GM21360 (cell line): ENCODE results near the gene PRR5L.

Source experiments
- ATAC-seq: cut with Tn5 transposase; IDR thresholded peaks from one replicate; pipeline ENCODE4 v1.9.1; 2021; ENCODE audit warnings: mild to moderate bottlenecking, moderate library complexity; ENCODE audit not compliant: unreplicated experiment

The PRR5L gene

DNA sequence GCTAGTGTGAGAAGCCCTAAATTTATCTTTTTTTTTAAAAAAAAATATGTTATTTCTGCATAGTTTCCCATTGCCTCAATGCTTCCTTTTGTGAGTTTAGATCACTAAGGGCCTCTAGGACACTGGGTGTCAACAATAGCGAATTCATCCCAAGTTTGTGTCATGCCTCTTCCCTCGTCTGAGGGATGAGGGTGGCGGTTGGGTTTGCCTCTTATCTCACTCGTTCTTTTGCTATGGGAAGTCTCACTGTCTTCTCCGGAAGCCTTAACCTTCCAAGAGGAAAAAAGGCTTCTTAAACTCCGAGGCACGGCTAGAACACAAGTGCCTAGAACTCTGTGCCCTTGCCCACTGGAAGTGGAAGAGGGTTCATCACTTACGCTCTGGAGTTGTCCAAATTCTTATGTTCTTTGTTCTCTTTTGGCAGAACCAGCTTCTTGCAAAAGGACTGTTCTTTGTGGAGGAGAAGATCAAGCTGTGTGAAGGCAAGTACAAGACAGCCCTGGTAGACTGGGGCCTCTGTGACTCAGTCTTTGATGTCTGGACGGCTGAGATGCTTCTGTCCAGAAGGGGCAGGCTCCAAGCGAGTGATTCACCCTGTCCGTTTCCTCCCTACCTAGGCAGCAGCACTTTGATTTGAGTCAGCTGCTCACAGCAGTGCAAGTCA lies 135.5 kb downstream of the PRR5L start:
- no peak for ATAC-seq

GRCh38 chr11:36432093-36432469 lies 136.0 kb downstream of the PRR5L start:
- ATAC-seq, result no peak

DNA sequence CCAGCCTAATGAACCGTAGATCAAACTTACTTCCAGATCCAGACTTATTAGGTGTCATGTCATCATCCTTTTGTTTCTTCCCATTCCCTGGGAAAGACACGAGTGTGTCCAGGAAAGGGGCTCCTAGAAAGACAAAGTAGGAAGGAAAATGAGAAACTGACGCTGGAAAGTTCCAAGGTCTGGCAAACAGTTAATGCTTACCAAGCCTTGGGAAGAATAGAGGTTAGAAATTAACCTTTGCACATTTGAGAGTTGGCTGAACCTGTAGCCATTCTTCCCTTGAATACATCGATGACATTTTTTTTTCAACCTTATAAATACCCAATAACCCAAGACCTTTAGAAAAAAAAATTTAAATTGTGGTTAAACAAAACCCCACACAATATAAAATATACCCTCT lies 136.7 kb downstream of the PRR5L start:
- ATAC-seq, result no peak

- ATAC-seq, result no peak
Observed at GRCh38 chr11:36436064-36436463, 140.0 kb downstream of the PRR5L start.

DNA sequence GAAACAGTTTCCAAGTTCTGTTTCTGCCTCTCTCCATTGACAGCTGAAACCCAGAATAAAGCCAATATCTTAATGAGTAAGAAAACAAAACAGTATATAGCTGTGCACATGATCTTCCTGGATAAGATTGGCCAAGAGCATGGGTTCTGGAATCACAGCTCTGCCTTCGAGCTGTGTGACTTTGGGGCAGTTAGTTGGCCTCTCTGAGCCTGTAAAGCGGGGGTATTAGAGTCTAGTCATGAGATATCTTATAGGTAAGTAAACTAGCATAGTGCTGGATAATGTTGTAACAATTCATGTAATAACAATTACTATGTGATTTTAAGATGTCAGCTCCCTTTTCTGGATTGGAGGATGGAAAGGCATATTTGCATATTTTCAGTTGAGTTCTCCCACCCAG lies 140.5 kb downstream of the PRR5L start:
- no peak for ATAC-seq

DNA sequence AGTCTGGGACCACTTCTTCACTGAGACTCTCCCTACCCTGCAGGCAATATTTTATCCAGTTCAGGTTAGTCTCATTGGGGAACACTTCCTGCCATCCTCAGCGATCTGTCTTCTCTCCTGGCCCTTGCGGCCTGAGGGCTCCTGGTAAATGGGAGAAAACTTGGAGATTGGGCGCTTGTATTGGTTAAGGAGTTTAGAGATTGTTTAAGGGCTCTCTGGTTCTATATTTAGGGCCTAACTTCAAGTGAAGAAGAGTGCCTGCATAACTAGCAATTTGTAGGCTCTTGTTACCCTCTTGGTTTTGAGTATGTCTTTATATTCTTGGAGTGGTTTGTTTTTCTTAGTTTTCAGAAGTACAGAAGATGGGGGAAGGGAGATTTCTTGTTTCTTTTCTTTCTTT lies 141.3 kb downstream of the PRR5L start:
- no peak for ATAC-seq

GRCh38 chr11:36438126-36438525 lies 142.0 kb downstream of the PRR5L start:
- no peak for ATAC-seq

GRCh38 chr11:36441610-36442208 lies 145.6 kb downstream of the PRR5L start:
- ATAC-seq, result peak; percentile 97

DNA sequence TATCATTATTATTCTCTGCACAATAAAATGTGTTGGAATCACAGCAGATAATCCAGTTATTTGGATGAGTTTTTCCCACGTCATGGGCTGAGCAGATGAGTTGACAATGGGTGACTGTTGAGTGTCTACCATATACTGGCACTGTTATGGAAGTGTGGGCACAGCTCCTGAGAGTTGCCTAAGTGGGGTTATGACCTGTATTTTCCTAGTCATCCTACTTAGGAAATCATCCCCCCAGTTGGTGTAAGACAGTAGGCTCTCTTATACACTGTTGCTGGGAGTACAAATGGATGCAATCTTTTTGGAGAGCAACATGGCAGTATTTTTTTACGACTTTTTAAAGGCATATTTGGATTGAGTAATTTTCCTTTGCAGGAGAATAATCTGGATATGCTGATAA lies 147.6 kb downstream of the PRR5L start:
- no peak for ATAC-seq

GRCh38 chr11:36446135-36446534 lies 150.0 kb downstream of the PRR5L start:
- no peak for ATAC-seq

DNA sequence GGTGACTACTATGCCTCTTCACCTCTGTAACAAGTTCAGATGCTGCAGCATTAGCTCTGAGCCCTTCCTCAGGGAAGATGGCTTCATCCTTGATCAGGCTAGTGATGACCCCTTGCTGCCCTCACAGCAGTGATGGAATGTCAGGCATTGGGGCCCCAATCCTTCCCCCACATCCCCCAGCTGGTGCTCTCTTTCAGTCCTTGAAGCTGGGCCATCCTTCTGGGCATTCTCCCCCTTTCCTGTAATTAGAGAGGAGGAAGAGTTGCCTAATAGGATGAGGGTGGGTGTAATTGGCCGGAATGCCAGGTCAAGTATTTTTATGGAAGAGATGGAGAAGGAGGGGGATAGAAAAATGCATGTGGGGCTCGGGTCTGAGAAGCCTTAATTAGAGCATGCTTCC lies 151.4 kb downstream of the PRR5L start:
- no peak for ATAC-seq

- ATAC-seq, result no peak
Observed at GRCh38 chr11:36447947-36448346, 151.9 kb downstream of the PRR5L start.

DNA sequence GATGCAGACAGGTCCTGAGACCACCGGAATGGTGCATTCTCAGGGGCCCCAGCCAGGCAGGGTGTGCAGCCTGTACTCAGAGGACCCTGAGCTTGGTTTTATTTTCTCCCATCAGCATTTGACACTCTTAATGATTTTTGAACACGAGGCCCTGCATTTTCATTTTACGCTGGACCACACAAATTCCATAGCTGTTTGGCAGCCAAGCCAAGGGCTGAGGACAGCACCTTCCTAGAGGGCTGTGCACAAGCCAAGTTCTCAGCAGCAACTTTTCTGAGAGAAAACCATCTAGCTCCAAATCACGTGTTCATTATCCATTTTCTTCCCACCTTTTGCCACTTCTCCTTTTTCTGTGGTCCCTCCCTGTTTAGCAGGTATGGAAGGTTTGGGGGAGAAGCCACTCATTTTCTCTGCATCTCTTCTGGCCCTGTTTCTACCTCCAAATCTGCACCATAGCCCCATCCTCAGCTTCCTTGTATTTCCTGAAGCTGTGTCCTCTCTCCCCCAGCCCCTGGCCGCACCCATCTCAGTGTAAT lies 153.5 kb downstream of the PRR5L start:
- no peak for ATAC-seq

DNA sequence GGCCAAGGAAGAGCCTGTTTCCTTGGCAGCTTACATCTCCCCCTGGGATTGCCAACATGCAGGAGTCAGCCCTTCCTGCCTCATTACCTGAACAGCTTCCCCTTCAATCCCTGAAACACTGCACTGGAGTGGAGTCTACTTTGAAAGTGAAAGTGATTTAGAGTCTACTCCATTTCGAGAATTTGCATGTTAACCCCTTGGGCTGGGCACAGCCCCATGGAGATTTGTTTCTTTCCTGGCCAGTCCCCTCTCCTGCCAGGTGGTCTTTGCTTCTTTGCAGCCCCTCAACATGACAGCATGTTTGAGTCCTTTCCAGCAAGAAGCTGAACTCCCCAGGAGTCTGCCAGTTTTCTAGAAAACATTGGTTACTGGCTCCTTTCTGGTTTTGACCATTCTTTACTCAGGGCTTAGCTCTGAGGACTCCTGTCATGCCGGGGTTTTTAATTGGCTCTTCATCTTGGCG lies 154.1 kb downstream of the PRR5L start:
- ATAC-seq, result peak; percentile 76

DNA sequence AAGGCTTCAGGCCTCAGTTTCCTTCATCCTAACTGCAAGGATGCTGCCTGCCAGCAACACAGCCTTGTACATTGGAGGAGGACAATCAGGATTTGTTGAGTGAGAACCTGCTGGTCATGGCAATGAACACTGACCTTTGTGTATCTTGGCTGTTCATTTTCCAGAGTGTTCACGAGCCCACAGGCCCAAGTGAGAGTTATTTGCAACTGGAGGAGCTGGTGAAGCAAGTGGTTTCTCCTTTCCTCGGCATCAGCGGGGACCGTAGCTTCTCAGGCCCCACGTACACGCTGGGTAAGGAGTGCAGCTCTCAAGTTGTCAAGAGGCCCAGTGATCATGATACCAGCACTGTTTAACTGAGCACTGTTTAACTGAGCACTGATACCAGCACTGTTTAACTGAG lies 155.0 kb downstream of the PRR5L start:
- no peak for ATAC-seq

DNA sequence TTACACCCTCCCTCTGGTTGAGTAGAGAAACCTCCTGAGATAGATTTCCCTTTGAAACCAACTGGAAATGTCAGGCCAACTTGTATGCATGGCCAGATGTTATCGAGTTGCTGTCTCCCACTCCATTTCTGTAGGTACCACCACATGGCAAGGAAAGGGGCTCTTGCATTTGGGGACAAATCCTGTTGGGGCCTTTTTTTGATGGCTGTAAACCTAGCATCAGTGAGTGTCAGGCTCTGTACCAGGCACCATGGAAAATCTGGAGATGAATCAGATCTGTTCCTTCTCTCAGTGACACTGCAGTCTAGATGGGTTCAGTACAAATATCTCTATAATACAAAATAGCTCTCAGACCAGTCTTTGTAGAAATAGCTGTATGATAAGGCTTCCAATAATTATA lies 155.6 kb downstream of the PRR5L start:
- ATAC-seq, result no peak

GRCh38 chr11:36452236-36452940 lies 156.3 kb downstream of the PRR5L start:
- no peak for ATAC-seq

- ATAC-seq, result no peak
Observed at GRCh38 chr11:36452961-36453360, 156.9 kb downstream of the PRR5L start.

GRCh38 chr11:36453678-36454077 lies 157.6 kb downstream of the PRR5L start:
- peak; percentile 49 for ATAC-seq

GRCh38 chr11:36454551-36454940 lies 158.5 kb downstream of the PRR5L start:
- ATAC-seq, result no peak

- ATAC-seq, result no peak
Observed at GRCh38 chr11:36454941-36455631, 159.0 kb downstream of the PRR5L start.
